Measurements from ENCODE around the gene HIVEP3.
A peak's percentile ranks its signal among the peaks of the same experiment; 100 is the strongest.

HIVEP3 gene

GRCh38 chr1:41863718-41864117 is 55.0 kb downstream of the HIVEP3 start:
- TF ChIP-seq SIN3A (IDR thresholded peaks at IDR 0.05; ENCODE audit: borderline replicate concordance, insufficient read depth, low read length), result no peak
- TF ChIP-seq REST (IDR thresholded peaks at IDR 0.05; ENCODE audit: insufficient read depth in 1 of 2, low read depth in 2 of 2, low read length in 2 of 2), result no peak
- no peak for TF ChIP-seq FOXP2 (optimal IDR thresholded peaks at IDR 0.05; ENCODE audit: borderline replicate concordance, extremely low read depth, extremely low read length, insufficient read depth)
- no peak for TF ChIP-seq TAF1 (IDR thresholded peaks at IDR 0.05; ENCODE audit: borderline replicate concordance, insufficient read depth, low read length)
- peak; percentile 52; the same call in 1 of the 2 replicates for TF ChIP-seq POLR2AphosphoS5 (IDR thresholded peaks at IDR 0.05; ENCODE audit: low read depth, low read length)

DNA sequence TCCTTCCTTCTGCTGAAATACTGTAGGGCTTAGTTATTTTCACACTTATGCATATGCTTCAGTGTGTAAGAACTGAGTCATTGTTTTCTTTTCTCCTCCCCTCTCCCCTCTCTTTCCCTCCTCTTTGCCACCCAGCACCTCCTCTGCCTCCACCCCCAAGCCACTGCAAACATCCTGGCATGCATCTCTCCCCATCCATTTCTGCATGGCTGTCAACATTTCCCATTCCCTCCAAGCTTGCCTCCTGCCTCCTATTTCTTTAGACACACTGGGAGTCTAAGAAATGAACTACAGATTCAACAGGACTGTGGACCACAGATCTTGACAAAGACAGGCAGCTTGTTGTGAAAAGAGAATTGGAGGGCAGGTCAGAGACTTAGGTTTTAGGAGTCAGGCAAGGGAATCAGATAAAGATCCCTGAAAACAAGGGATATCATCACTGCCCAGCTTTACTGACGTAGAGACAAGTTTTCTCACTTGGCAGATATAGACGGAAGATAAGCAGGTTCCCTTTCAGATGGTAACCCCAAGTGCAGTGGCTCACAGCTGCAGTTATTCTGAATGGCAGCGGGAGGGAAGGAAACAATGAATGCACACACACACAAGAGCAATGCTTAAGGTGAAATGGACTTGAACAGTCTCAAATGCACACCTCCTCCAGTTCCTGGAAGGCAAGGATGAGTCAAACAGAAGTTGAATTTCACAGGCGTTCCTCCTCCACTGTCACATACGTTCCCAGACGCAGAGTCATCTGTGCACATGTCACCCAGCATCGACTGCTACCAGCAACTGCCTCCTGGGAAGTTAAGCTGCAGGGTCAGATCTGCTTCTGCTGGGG is 56.1 kb downstream of the HIVEP3 start:
- TF ChIP-seq POLR2AphosphoS5 (IDR thresholded peaks at IDR 0.05; ENCODE audit: low read depth, low read length) (no peak), TAF1 (IDR thresholded peaks at IDR 0.05; ENCODE audit: borderline replicate concordance, insufficient read depth, low read length) (peak; percentile 59; the same call in 1 of the 2 replicates), FOXP2 (optimal IDR thresholded peaks at IDR 0.05; ENCODE audit: borderline replicate concordance, extremely low read depth, extremely low read length, insufficient read depth) (peak; percentile 55)

DNA sequence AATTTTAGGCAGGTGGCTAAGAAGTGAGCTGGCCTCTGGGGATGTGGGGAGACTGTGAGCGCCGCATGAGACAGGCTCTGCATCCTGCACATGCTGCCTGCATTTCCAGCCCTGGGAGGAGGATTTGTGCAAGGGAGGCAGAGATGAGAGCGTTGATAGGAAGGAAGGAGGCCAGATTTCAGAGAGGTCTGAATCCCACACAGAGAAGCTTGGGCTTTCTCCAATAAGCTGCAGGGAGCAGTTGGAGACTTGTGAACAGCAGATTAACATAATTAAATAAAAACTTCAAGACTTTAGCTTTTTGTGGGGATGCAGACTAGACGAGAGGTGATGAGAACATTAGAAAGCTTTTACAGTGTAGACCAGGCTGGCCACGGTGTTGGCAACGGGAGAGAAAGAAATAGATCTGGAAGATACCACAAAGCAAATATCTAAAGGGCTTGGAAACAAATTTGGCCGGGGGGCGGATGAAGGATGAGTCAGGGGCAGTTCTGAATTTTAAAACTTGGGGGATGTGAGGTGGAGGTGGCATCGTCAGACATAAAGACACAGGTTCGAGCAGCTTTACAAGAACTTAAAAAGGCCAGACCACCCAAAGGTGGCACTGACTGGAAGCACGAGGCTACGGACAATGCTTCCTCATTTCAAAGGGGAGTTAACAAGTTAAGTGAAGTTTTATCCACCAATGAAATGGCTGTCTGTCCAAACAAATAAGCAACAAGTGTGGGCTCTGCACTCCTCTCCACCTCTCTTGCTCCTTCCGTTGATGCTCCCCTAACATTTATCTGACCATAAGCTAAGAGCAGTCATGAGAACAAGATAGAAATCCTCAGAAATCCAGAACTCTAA is 57.0 kb downstream of the HIVEP3 start:
- TF ChIP-seq FOXP2 (optimal IDR thresholded peaks at IDR 0.05; ENCODE audit: borderline replicate concordance, extremely low read depth, extremely low read length, insufficient read depth) (peak; percentile 26), SIN3A (IDR thresholded peaks at IDR 0.05; ENCODE audit: borderline replicate concordance, insufficient read depth, low read length) (peak; percentile 80; the same call in 1 of the 2 replicates), POLR2AphosphoS5 (IDR thresholded peaks at IDR 0.05; ENCODE audit: low read depth, low read length) (no peak; the same call in 1 of the 2 replicates)

GRCh38 chr1:41860771-41861170 is 58.0 kb downstream of the HIVEP3 start:
- TF ChIP-seq SIN3A (IDR thresholded peaks at IDR 0.05; ENCODE audit: borderline replicate concordance, insufficient read depth, low read length), result no peak
- no peak for TF ChIP-seq REST (IDR thresholded peaks at IDR 0.05; ENCODE audit: insufficient read depth in 1 of 2, low read depth in 2 of 2, low read length in 2 of 2)
- TF ChIP-seq POLR2AphosphoS5 (IDR thresholded peaks at IDR 0.05; ENCODE audit: low read depth, low read length), result no peak
- no peak for TF ChIP-seq FOXP2 (optimal IDR thresholded peaks at IDR 0.05; ENCODE audit: borderline replicate concordance, extremely low read depth, extremely low read length, insufficient read depth)
- TF ChIP-seq TAF1 (IDR thresholded peaks at IDR 0.05; ENCODE audit: borderline replicate concordance, insufficient read depth, low read length), result no peak

- TF ChIP-seq FOXP2 (optimal IDR thresholded peaks at IDR 0.05; ENCODE audit: borderline replicate concordance, extremely low read depth, extremely low read length, insufficient read depth), result no peak
- no peak for TF ChIP-seq TAF1 (IDR thresholded peaks at IDR 0.05; ENCODE audit: borderline replicate concordance, insufficient read depth, low read length)
- TF ChIP-seq SIN3A (IDR thresholded peaks at IDR 0.05; ENCODE audit: borderline replicate concordance, insufficient read depth, low read length), result no peak
- TF ChIP-seq POLR2AphosphoS5 (IDR thresholded peaks at IDR 0.05; ENCODE audit: low read depth, low read length), result no peak
- TF ChIP-seq REST (IDR thresholded peaks at IDR 0.05; ENCODE audit: insufficient read depth in 1 of 2, low read depth in 2 of 2, low read length in 2 of 2), result no peak
Observed at GRCh38 chr1:41860214-41860613, 58.5 kb downstream of the HIVEP3 start.
